K562 (cell line): ENCODE data around the gene POLR1C. TPM values are rescaled to one million over a fixed set of nuclear protein-coding genes. Genes with fewer than 3 reads are reported as not detected.

Source experiments
- ATAC-seq: fragments of 200-7000 bp; cut with Tn5 transposase; 3 replicates; pipeline ENCODE4 v1.9.1; 2020; ENCODE audit warnings: moderate library complexity
- BruUV-seq: library from RNA; stranded (reverse); fragments of 400-500 nt; replicated peaks from 2 replicates; lab custom pipeline; 2021; lab: Mats Ljungman, UMichigan
- CTCF ChIA-PET: fragments of 300-600 bp; formaldehyde crosslinking; extraction: SDS; loops from one replicate; lab custom pipeline; 2021; ENCODE audit warnings: low intra/inter-chr PET ratio; lab: Yijun Ruan, JAX
- POLR2A ChIA-PET: fragments of 300-600, 350-650 bp; sonication (Branson Sonifier 250); formaldehyde crosslinking; extraction: SDS; loops from one replicate; lab custom pipeline; 2021; ENCODE audit warnings: antibody characterized with exemption, inconsistent platforms; lab: Yijun Ruan, JAX
- DNase-seq, 4 experiments: peaks; one replicate each; pipeline versions ENCODE4 v3.0.0 to v3.0.0-alpha.2; 2011 to 2018; ENCODE audit warnings: low spot score in 3 of 4, mixed read lengths in 3 of 4; ENCODE audit errors: extremely low read depth in 1 of 4
- FAIRE-seq: peaks from 2 replicates; lab custom pipeline; 2011; peaks lifted over from hg19 to GRCh38; lab: Jason Lieb, UNC
- H2AFZ ChIP-seq: 2 replicates; pipeline ENCODE4 v1.6.0; 2011; ENCODE audit warnings: low read depth, low read length, control low read depth, inconsistent platforms
- H3K27ac ChIP-seq: fragments of 200-600 bp; 3 replicates; pipeline ENCODE4 v1.8.0; 2011; ENCODE audit warnings: low read depth, mild to moderate bottlenecking, control low read depth, inconsistent platforms, low read length, moderate library complexity, mixed read lengths; ENCODE audit errors: extremely low read depth
- H3K27me3 ChIP-seq, 2 experiments: fragments of 300-600 bp in 1 of 2; 2 replicates in 1 of 2; 3 replicates in 1 of 2; pipeline versions ENCODE4 v1.6.0 to v1.8.0; 2011; ENCODE audit warnings: inconsistent platforms in 2 of 2, low read length in 2 of 2, mild to moderate bottlenecking in 1 of 2, mixed read lengths in 1 of 2, moderate library complexity in 1 of 2; ENCODE audit not compliant: control insufficient read depth in 2 of 2, insufficient read depth in 2 of 2
- H3K36me3 ChIP-seq: fragments of 300-600 bp; 3 replicates; pipeline ENCODE4 v1.8.0; 2011; ENCODE audit warnings: mild to moderate bottlenecking, low read length, inconsistent platforms; ENCODE audit not compliant: control insufficient read depth, insufficient read depth
- H3K4me1 ChIP-seq, 2 experiments: fragments of 200-600 bp in 1 of 2; replicated peaks in 1 of 2; 2 replicates in 1 of 2; 3 replicates in 1 of 2; pipeline versions ENCODE4 v1.5.1 to v1.8.0; 2011; ENCODE audit warnings: inconsistent platforms in 2 of 2, low read length in 2 of 2, mild to moderate bottlenecking in 1 of 2, mixed read lengths in 1 of 2, moderate library complexity in 1 of 2; ENCODE audit not compliant: control insufficient read depth in 2 of 2, insufficient read depth in 2 of 2
- H3K4me2 ChIP-seq: 2 replicates; pipeline ENCODE4 v1.6.1; 2011; ENCODE audit warnings: low read length, control low read depth, inconsistent platforms, mixed read lengths; ENCODE audit not compliant: insufficient read depth
- H3K4me3 ChIP-seq: fragments of 200-600 bp; sonication (generic), shearing (Covaris generic); 2 replicates; pipeline ENCODE4 v1.5.1; 2016; ENCODE audit warnings: control low read depth, inconsistent platforms
- H3K79me2 ChIP-seq: fragments of 200-600 bp; 3 replicates; pipeline ENCODE4 v1.8.0; 2011; ENCODE audit warnings: low read length, inconsistent platforms; ENCODE audit not compliant: control insufficient read depth, insufficient read depth
- H3K9ac ChIP-seq, 2 experiments: 2 replicates each; pipeline versions ENCODE4 v1.6.0 to v1.6.1; 2011; ENCODE audit warnings: low read depth in 2 of 2, low read length in 2 of 2, control low read depth in 1 of 2, inconsistent platforms in 1 of 2, mild to moderate bottlenecking in 1 of 2, mixed read lengths in 1 of 2; ENCODE audit not compliant: insufficient read depth in 1 of 2
- H3K9me1 ChIP-seq: one replicate; pipeline ENCODE4 v1.6.0; 2011; ENCODE audit warnings: inconsistent platforms, mild to moderate bottlenecking, low read length, moderate library complexity; ENCODE audit not compliant: control insufficient read depth, insufficient read depth
- H3K9me3 ChIP-seq: replicated peaks from 2 replicates; pipeline ENCODE4 v1.5.1; 2011; ENCODE audit warnings: low read depth, low read length, inconsistent platforms; ENCODE audit not compliant: control insufficient read depth, insufficient read depth
- H4K20me1 ChIP-seq: replicated peaks from 2 replicates; pipeline ENCODE4 v1.6.1; 2011; ENCODE audit warnings: low read length, inconsistent platforms, mixed read lengths; ENCODE audit not compliant: control insufficient read depth, insufficient read depth
- CEBPZ ChIP-seq: fragments of 150-350 bp; IDR thresholded peaks from 2 replicates; pipeline ENCODE4 v1.6.1; 2014; ENCODE audit warnings: low read depth, mild to moderate bottlenecking, low read length, borderline replicate concordance
- COPS2 ChIP-seq: fragments of 450-650 bp; conservative IDR thresholded peaks from 2 replicates; pipeline ENCODE4 v1.6.1; 2016; ENCODE audit warnings: mild to moderate bottlenecking, moderate library complexity
- CREBBP ChIP-seq: IDR thresholded peaks from one replicate; pipeline ENCODE4 v1.6.1; 2012; ENCODE audit warnings: low read depth, mild to moderate bottlenecking, control low read depth, inconsistent platforms, low read length
- THAP7 ChIP-seq: fragments of 250-450 bp; sonication (Bioruptor Pico); IDR thresholded peaks from 2 replicates; pipeline ENCODE4 v1.5.0; 2021
- ZBTB1 ChIP-seq: sonication (generic); formaldehyde crosslinking; IDR thresholded peaks from 2 replicates; pipeline ENCODE4 v1.8.1; 2023; ENCODE audit warnings: missing genetic modification reagents, low read depth, mild to moderate bottlenecking, borderline replicate concordance
- ZNF121 ChIP-seq: sonication (generic); formaldehyde crosslinking; conservative IDR thresholded peaks from 2 replicates; pipeline ENCODE4 v1.8.0; 2022; ENCODE audit warnings: missing genetic modification reagents
- ZNF589 ChIP-seq: fragments of 200-800 bp; sonication (Bioruptor generic); IDR thresholded peaks from 2 replicates; pipeline ENCODE4 v1.6.1; 2016; ENCODE audit warnings: low read depth, missing genetic modification characterization, missing compliant biosample characterization
- WGBS: fragments of 100-300 bp; shearing (Covaris generic); methylation state at CpG from one replicate; pipeline ENCODE4 v1.1.6; 2016; ENCODE audit warnings: low coverage, mixed read lengths; ENCODE audit not compliant: insufficient coverage; ENCODE audit errors: missing lambda C conversion rate; 5-methylcytosine and 5-hydroxymethylcytosine counted together
- in situ Hi-C: fragments of 300-500 bp; cut with MboI; formaldehyde crosslinking; loops from 4 replicates; pipeline ENCODE4 v1.15.0; 2018; ENCODE audit warnings: inconsistent platforms, mixed read lengths
- intact Hi-C: fragments of 100-400 bp; cut with micrococcal nuclease; formaldehyde crosslinking; loops from 2 replicates; pipeline ENCODE4 v1.14.2; 2022
- polyA plus RNA-seq, 8 experiments: library from polyadenylated mRNA; depleted of rRNA in 4 of 8; stranded (reverse) in 5 of 8; unstranded in 3 of 8; fragments of >200 nt; fragmentation: Nextera tagmentation in 2 of 8; fragmentation: Illumina TruSeq in 1 of 8; extraction: Ambion mirVana in 2 of 8; extraction: Trizol in 1 of 8; gene quantifications; 2 replicates each; pipeline versions ENCODE4 v1.2.1 to v1.2.3, GENCODE V29; 2011 to 2014; ENCODE audit warnings: inconsistent platforms in 1 of 8, missing spikeins in 1 of 8
- total RNA-seq, 7 experiments: library from RNA; depleted of rRNA in 6 of 7; stranded (reverse); fragments of >200 nt in 6 of 7; fragmentation: Illumina TruSeq in 2 of 7; extraction: Trizol in 2 of 7; gene quantifications; 2 replicates each; pipeline versions ENCODE4 v1.2.1 to v1.2.3, GENCODE V29; 2011 to 2021; ENCODE audit warnings: low replicate concordance in 1 of 7

The POLR1C gene
- total and polyA plus RNA-seq, 9 of the 15 experiments (the other 6 are each of a cell fraction or from before 2014, with no cell fraction given), result 83.5 to 429 (median 120) TPM

DNA sequence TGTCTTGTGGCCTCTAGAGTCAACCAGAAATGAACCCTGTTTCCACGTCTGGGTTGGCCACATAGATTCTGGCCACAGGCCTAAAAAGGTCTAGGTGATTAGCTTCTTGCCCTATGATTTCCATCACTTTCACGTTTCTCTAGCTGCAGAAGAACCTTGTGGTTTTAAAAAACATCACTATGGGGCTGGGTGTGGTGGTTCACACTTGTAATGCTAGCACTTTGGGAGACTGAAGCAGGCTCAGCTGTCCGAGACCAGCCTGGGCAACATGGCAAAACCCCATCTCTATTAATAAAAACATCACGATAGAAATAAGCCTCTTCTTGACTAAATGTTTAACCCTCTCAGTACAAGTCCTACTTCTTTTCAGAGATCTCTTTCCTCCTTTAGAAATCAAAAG lies 27.6 kb downstream of the POLR1C start:
- no peak overlapping the region for H3K27ac ChIP-seq
- no TSS peak for BruUV-seq
- in situ Hi-C loops, result no loop called here
- FAIRE-seq, result no peak
- TF ChIP-seq ZNF121 (CRISPR knock-in tag) (no peak), CEBPZ (no peak), ZNF589 (CRISPR knock-in tag) (no peak), CREBBP (no peak), ZBTB1 (no peak), THAP7 (CRISPR knock-in tag) (no peak), COPS2 (no peak)
- TF ChIP-seq, all 486 proteins: peak for 0
- POLR2A ChIA-PET, result interaction anchor here (1.1 to 3.9 kb wide), 4 partner anchors 12 to 86 kb away, joined by 3 to 14 read pairs (median 5); partner anchors contain the start of gene LRRC73
- Histone ChIP-seq H3K36me3 (peaks cover 94% of the 10 kb centered on the region), H3K9ac (no peak overlapping the region), H2AFZ (no peak overlapping the region), H4K20me1 (no peaks in the 10 kb centered on the region), H3K4me3 (no peak overlapping the region), H3K27me3 (no peaks in the 10 kb centered on the region), H3K4me1 (no peaks in the 10 kb centered on the region), H3K4me2 (no peak overlapping the region), H3K9me3 (no peaks in the 10 kb centered on the region), H3K9me1 (no peaks in the 10 kb centered on the region), H3K79me2 (0 out of 3 replicates have a peak, but pooled peaks cover 2% of the 10 kb centered on the region)
- DNase-seq, result no peak
- intact Hi-C loops, result no loop called here
- CTCF ChIA-PET, result no interaction called here
- WGBS, result 91% methylated on average over 4 of the region's 4 CpGs
- no peak for ATAC-seq
